A673 (cell line): ENCODE measurements around the gene TGIF2. TPM values are rescaled to one million over a fixed set of nuclear protein-coding genes. Genes with fewer than 3 reads are reported as not detected.

Experiments
- BruUV-seq: library from RNA; stranded (reverse); fragments of 400-500 nt; replicated peaks from 2 replicates; lab custom pipeline; 2021; lab: Mats Ljungman, UMichigan
- CTCF ChIA-PET: fragments of 300-600 bp; sonication (Branson Sonifier 250); formaldehyde crosslinking; loops from one replicate; lab custom pipeline; 2022; ENCODE audit warnings: antibody characterized with exemption; lab: Charles Lee
- POLR2A ChIA-PET: fragments of 300-600 bp; sonication (Branson Sonifier 250); formaldehyde crosslinking; loops from one replicate; lab custom pipeline; 2022; ENCODE audit warnings: antibody characterized with exemption; ENCODE audit not compliant: low non-redundant PET; lab: Charles Lee
- DNase-seq: peaks from one replicate; pipeline ENCODE4 v3.0.0-alpha.2; 2015; ENCODE audit warnings: low spot score
- H3K27ac ChIP-seq: fragments of 200-600 bp; sonication (generic); 2 replicates; pipeline ENCODE4 v1.5.1; 2016; ENCODE audit warnings: mixed run types, low read depth, mild to moderate bottlenecking, mixed read lengths, antibody characterized with exemption, low read length; ENCODE audit not compliant: poor library complexity, severe bottlenecking
- H3K27me3 ChIP-seq: fragments of 200-600 bp; sonication (generic); replicated peaks from 2 replicates; pipeline ENCODE4 v1.6.1; 2017; ENCODE audit warnings: mixed run types, low read depth, mild to moderate bottlenecking, mixed read lengths, antibody characterized with exemption, low read length; ENCODE audit not compliant: insufficient read depth, poor library complexity
- H3K36me3 ChIP-seq: fragments of 200-600 bp; sonication (generic); 2 replicates; pipeline ENCODE4 v1.6.1; 2016; ENCODE audit warnings: mixed run types, mild to moderate bottlenecking, mixed read lengths, antibody characterized with exemption, low read length; ENCODE audit not compliant: insufficient read depth, poor library complexity, severe bottlenecking
- H3K4me1 ChIP-seq: fragments of 200-600 bp; sonication (generic); 2 replicates; pipeline ENCODE4 v1.6.1; 2017; ENCODE audit warnings: mixed run types, mild to moderate bottlenecking, mixed read lengths, antibody characterized with exemption, low read length; ENCODE audit not compliant: insufficient read depth, poor library complexity, severe bottlenecking
- H3K4me3 ChIP-seq: fragments of 200-600 bp; sonication (generic); 2 replicates; pipeline ENCODE4 v1.5.1; 2016; ENCODE audit warnings: low read depth, mixed run types, mild to moderate bottlenecking, mixed read lengths, low read length; ENCODE audit not compliant: poor library complexity, severe bottlenecking
- H3K9me3 ChIP-seq: fragments of 200-600 bp; sonication (generic); 2 replicates; pipeline ENCODE4 v1.6.1; 2016; ENCODE audit warnings: mixed run types, low read depth, mild to moderate bottlenecking, mixed read lengths, antibody characterized with exemption, low read length; ENCODE audit not compliant: poor library complexity, severe bottlenecking
- EZH2 ChIP-seq: fragments of 200-600 bp; sonication (generic); IDR thresholded peaks from 2 replicates; pipeline ENCODE4 v1.6.1; 2017; ENCODE audit warnings: borderline replicate concordance, low read depth, mild to moderate bottlenecking, mixed read lengths, antibody characterized with exemption, low read length; ENCODE audit not compliant: poor library complexity, severe bottlenecking
- intact Hi-C: fragments of 100-400 bp; cut with micrococcal nuclease; formaldehyde crosslinking; loops from one replicate; pipeline ENCODE4 v1.10.0; 2022; ENCODE audit not compliant: unreplicated experiment
- total RNA-seq: library from RNA; stranded (reverse); gene quantifications from 2 replicates; pipeline ENCODE4 v1.2.3, GENCODE V29; 2021
- TF ChIP-seq, protein P1 (sequence below): fragments of 300-800, 200-600 bp; sonication (generic); conservative IDR thresholded peaks from 2 replicates; pipeline ENCODE4 v1.5.1; 2017; ENCODE audit warnings: low read depth, mild to moderate bottlenecking, antibody characterized with exemption, low read length, moderate library complexity, mixed read lengths

The TGIF2 gene
- total RNA-seq, 1 experiment from 2014 or later: 59.0 TPM

DNA sequence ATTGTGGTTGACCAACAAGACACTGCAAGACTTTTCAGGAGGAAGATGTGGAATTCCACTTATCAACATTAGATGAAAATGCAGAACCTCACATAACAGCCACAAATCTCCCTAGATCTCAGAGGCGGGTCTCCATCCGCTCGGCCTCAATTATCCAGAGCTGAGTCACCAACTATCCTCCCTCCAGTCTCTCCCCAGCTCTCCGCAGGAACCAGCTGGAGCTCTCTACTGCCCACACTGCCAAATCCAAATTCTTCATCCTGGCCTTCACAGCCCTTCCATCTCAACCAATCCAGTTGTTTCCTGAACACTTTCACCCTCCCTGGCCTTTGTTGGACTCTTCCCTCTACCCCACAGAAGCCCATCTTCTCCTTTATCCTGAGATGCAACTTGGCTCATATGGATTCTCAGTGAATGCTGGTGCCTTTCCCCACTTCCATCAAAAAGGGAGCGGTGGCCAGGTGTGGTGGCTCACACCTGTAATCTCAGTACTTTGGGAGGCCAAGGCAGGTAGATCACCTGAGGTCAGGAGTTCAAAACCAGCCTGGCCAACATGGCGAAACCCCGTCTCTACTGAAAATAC, 3.5 kb upstream of the TGIF2 start:
- ChIA-PET POLR2A (no interaction called here), CTCF (no interaction called here)
- no peak for TF ChIP-seq EZH2
- TF ChIP-seq, protein P1, sequence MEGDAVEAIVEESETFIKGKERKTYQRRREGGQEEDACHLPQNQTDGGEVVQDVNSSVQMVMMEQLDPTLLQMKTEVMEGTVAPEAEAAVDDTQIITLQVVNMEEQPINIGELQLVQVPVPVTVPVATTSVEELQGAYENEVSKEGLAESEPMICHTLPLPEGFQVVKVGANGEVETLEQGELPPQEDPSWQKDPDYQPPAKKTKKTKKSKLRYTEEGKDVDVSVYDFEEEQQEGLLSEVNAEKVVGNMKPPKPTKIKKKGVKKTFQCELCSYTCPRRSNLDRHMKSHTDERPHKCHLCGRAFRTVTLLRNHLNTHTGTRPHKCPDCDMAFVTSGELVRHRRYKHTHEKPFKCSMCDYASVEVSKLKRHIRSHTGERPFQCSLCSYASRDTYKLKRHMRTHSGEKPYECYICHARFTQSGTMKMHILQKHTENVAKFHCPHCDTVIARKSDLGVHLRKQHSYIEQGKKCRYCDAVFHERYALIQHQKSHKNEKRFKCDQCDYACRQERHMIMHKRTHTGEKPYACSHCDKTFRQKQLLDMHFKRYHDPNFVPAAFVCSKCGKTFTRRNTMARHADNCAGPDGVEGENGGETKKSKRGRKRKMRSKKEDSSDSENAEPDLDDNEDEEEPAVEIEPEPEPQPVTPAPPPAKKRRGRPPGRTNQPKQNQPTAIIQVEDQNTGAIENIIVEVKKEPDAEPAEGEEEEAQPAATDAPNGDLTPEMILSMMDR: no peak
- Histone ChIP-seq H3K4me1 (peaks cover 21% of the 10 kb centered on the region), H3K36me3 (no peaks in the 10 kb centered on the region), H3K9me3 (peaks cover 7% of the 10 kb centered on the region), H3K27ac (no peak overlapping the region), H3K4me3 (no peak overlapping the region), H3K27me3 (no peaks in the 10 kb centered on the region)
- intact Hi-C loops: no loop called here
- DNase-seq: peak; percentile 67
- BruUV-seq: no TSS peak

DNA sequence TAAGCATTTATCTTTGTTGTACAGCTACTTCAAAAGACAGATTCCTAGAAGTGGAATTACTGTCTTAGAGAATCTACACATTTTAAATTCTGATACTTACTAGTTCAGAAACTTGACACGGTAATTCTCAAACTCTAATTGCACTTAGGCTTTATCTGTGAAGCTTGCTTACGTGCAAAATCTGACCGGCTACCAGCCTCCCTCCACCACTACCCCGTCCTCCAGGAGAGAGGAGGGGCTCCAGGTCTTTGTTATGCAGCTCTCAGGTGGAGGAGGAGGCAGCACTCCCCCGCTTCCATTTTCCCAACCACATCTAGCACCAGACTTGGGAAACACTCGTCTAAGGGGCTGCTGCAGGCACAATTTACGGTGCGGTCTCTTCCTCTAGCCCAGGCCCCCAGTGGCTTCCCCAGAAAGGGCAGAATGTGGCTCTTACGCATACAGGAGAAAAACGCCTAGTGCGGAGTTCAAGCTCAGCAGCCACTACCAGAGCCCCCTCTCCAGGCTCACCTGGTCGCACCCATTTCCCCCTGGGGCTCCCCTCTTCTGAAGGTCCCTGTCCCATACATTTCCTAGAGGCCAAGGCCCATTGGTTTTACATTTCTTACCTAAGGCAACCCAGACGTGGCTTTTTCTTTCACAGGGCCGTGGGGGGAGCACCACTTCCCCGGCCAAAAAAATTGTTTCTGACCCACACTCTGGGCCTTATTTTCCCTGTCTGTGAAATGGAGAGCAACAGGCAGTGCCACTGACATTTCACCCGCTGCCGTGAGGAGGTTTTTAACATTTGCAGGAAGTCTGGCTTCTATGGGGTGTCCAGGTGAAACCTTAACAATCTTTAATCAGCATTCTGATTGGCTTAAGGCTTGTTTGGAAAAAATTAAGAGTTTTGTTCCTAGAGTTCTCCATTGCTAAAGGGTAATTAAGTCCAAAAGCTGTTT, 1.6 kb upstream of the TGIF2 start:
- no TSS peak for BruUV-seq
- intact Hi-C loops: loop anchor here (2.0 kb wide), 1 partner anchor 109 kb away; no protein-coding TSS in a partner anchor
- no peaks in the 10 kb centered on the region for H3K27me3 ChIP-seq
- H3K4me1 ChIP-seq: peaks cover 36% of the 10 kb centered on the region
- DNase-seq: no peak
- H3K27ac ChIP-seq: peak overlapping the region; percentile 82
- ChIA-PET POLR2A (interaction anchor here (0.6 kb wide), 1 partner anchor 1287 kb away, joined by 12 read pairs; the partner anchor contains the start of gene EIF6), CTCF (no interaction called here)
- TF ChIP-seq, protein P1: no peak
- no peak for TF ChIP-seq EZH2
- H3K9me3 ChIP-seq: no peaks in the 10 kb centered on the region
- H3K36me3 ChIP-seq: no peaks in the 10 kb centered on the region
- peak overlapping the region; percentile 95 for H3K4me3 ChIP-seq

DNA sequence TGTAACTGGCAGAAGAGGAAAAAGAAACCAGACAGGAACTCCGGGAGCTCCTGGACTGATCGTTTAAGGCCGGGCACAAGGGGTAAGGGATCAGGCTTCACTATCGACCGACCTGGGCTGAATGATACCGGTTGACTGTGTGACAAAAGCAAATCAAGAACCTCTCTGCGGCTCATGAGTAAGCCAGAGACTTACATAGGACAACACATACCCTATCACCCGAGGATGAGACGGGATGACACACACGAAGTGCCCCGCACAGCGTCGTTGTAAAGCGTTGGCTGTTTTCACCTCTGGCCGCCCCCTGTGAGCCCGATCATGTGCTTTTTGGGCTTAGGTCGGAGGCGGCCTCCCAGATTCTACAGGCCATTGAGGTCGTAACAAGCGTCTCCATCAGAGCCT, 695 bp upstream of the TGIF2 start:
- H3K9me3 ChIP-seq: no peaks in the 10 kb centered on the region
- TF ChIP-seq, protein P1: no peak
- TF ChIP-seq EZH2: no peak
- peak overlapping the region; percentile 95 for H3K4me3 ChIP-seq
- H3K36me3 ChIP-seq: no peaks in the 10 kb centered on the region
- ChIA-PET CTCF (interaction anchor here (0.6 kb wide), 2 partner anchors 33 to 290 kb away, joined by 3 to 8 read pairs; partner anchors contain the start of gene RAB5IF), POLR2A (interaction anchor here (0.7 kb wide), 1 partner anchor 972 kb away, joined by 13 read pairs; no protein-coding TSS in a partner anchor)
- peaks cover 36% of the 10 kb centered on the region for H3K4me1 ChIP-seq
- H3K27me3 ChIP-seq: no peaks in the 10 kb centered on the region
- TSS peak; percentile 83 for BruUV-seq
- peak; percentile 52 for DNase-seq
- H3K27ac ChIP-seq: peak overlapping the region; percentile 82
- intact Hi-C loops: loop anchor here (2.0 kb wide), 1 partner anchor 110 kb away; no protein-coding TSS in a partner anchor
